ENCODE results near the gene PKNOX2. TPM values are rescaled to one million over a fixed set of nuclear protein-coding genes. Genes with fewer than 3 reads are reported as not detected.

PKNOX2 gene
- total and polyA plus RNA-seq, 9 of the 15 experiments (the other 6 are each of a cell fraction or from before 2014, with no cell fraction given), result not detected

DNA sequence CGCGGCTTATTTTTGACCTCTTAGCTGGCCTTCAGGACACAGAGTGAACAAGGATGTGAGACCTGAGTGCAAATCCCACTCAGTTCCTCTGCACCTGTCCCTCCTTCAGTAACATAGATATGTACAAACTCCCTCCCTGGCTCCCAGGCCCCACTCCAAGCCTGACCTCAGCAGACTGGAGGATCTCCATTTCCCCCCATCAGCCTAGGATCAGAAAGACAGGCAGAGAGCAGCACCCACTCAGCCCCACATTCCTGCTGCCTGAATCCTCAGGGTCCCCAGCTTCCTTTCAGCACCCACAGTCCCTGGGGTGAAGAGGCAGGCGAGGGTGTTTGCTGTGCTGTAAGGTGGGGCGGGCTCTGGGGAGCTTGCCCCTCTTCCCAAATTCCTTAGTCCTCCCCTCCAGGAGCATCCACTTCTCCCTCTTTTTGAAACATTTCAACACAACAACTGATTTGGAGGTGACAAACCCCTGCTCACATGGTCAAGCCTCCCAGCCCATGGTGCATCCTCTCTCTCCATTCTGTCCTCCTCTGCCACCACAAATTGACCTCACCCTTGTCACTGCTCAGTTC, 180.4 kb downstream of the PKNOX2 start:
- ChIA-PET CTCF (ENCODE audit: low intra/inter-chr PET ratio) (interaction anchor here (0.7 to 1.7 kb wide), 2 partner anchors 203 to 383 kb away, joined by 3 to 9 read pairs; no protein-coding TSS in a partner anchor), POLR2A (interaction anchor here (2.0 kb wide), 1 partner anchor 15 kb away, joined by 7 read pairs; no protein-coding TSS in a partner anchor)
- no peaks in the 10 kb centered on the region for H3K9me3 ChIP-seq (replicated peaks; ENCODE audit: control insufficient read depth, insufficient read depth, low read depth, low read length)
- intact Hi-C loops (cut with micrococcal nuclease), result loop anchor here (5.0 to 10.0 kb wide), 2 partner anchors 180 to 203 kb away; partner anchors contain the start of gene PKNOX2
- H3K9me1 ChIP-seq (ENCODE audit: control insufficient read depth, insufficient read depth, low read length), result peaks cover 2% of the 10 kb centered on the region
- H3K27me3 ChIP-seq (ENCODE audit: control insufficient read depth in 2 of 2, insufficient read depth in 2 of 2, low read length in 2 of 2), result peaks cover 37 to 88% of the 10 kb centered on the region in 2 experiments
- no peaks in the 10 kb centered on the region for H3K4me1 ChIP-seq (replicated peaks in 1 of 2; ENCODE audit: control insufficient read depth in 2 of 2, insufficient read depth in 2 of 2, low read length in 2 of 2)
- H4K20me1 ChIP-seq (replicated peaks; ENCODE audit: control insufficient read depth, insufficient read depth, low read length), result no peaks in the 10 kb centered on the region
- no peak overlapping the region for H2AFZ ChIP-seq (ENCODE audit: low read depth, low read length)
- 3% methylated on average over 4 of the region's 4 CpGs for WGBS (ENCODE audit: insufficient coverage, low coverage, missing lambda C conversion rate)
- no peak for DNase-seq (ENCODE audit: extremely low read depth in 1 of 4, low spot score in 3 of 4)
- H3K36me3 ChIP-seq (ENCODE audit: control insufficient read depth, insufficient read depth, low read length), result no peaks in the 10 kb centered on the region
- no peak overlapping the region for H3K9ac ChIP-seq (ENCODE audit: insufficient read depth in 1 of 2, low read depth in 2 of 2, low read length in 2 of 2)
- no peaks in the 10 kb centered on the region for H3K79me2 ChIP-seq (ENCODE audit: control insufficient read depth, insufficient read depth, low read length)
- H3K4me2 ChIP-seq (ENCODE audit: insufficient read depth, low read length), result no peak overlapping the region
- FAIRE-seq, result no peak
- no peak for ATAC-seq
- BruUV-seq (replicated peaks), result no TSS peak
- in situ Hi-C loops (cut with MboI), result loop anchor here (5.0 to 25.0 kb wide), 2 partner anchors 62 to 383 kb away; partner anchors contain the start of gene CCDC15
- H3K27ac ChIP-seq (ENCODE audit: extremely low read depth, low read depth, low read length), result no peak overlapping the region
- H3K4me3 ChIP-seq, result no peak overlapping the region
- TF ChIP-seq, protein P1, sequence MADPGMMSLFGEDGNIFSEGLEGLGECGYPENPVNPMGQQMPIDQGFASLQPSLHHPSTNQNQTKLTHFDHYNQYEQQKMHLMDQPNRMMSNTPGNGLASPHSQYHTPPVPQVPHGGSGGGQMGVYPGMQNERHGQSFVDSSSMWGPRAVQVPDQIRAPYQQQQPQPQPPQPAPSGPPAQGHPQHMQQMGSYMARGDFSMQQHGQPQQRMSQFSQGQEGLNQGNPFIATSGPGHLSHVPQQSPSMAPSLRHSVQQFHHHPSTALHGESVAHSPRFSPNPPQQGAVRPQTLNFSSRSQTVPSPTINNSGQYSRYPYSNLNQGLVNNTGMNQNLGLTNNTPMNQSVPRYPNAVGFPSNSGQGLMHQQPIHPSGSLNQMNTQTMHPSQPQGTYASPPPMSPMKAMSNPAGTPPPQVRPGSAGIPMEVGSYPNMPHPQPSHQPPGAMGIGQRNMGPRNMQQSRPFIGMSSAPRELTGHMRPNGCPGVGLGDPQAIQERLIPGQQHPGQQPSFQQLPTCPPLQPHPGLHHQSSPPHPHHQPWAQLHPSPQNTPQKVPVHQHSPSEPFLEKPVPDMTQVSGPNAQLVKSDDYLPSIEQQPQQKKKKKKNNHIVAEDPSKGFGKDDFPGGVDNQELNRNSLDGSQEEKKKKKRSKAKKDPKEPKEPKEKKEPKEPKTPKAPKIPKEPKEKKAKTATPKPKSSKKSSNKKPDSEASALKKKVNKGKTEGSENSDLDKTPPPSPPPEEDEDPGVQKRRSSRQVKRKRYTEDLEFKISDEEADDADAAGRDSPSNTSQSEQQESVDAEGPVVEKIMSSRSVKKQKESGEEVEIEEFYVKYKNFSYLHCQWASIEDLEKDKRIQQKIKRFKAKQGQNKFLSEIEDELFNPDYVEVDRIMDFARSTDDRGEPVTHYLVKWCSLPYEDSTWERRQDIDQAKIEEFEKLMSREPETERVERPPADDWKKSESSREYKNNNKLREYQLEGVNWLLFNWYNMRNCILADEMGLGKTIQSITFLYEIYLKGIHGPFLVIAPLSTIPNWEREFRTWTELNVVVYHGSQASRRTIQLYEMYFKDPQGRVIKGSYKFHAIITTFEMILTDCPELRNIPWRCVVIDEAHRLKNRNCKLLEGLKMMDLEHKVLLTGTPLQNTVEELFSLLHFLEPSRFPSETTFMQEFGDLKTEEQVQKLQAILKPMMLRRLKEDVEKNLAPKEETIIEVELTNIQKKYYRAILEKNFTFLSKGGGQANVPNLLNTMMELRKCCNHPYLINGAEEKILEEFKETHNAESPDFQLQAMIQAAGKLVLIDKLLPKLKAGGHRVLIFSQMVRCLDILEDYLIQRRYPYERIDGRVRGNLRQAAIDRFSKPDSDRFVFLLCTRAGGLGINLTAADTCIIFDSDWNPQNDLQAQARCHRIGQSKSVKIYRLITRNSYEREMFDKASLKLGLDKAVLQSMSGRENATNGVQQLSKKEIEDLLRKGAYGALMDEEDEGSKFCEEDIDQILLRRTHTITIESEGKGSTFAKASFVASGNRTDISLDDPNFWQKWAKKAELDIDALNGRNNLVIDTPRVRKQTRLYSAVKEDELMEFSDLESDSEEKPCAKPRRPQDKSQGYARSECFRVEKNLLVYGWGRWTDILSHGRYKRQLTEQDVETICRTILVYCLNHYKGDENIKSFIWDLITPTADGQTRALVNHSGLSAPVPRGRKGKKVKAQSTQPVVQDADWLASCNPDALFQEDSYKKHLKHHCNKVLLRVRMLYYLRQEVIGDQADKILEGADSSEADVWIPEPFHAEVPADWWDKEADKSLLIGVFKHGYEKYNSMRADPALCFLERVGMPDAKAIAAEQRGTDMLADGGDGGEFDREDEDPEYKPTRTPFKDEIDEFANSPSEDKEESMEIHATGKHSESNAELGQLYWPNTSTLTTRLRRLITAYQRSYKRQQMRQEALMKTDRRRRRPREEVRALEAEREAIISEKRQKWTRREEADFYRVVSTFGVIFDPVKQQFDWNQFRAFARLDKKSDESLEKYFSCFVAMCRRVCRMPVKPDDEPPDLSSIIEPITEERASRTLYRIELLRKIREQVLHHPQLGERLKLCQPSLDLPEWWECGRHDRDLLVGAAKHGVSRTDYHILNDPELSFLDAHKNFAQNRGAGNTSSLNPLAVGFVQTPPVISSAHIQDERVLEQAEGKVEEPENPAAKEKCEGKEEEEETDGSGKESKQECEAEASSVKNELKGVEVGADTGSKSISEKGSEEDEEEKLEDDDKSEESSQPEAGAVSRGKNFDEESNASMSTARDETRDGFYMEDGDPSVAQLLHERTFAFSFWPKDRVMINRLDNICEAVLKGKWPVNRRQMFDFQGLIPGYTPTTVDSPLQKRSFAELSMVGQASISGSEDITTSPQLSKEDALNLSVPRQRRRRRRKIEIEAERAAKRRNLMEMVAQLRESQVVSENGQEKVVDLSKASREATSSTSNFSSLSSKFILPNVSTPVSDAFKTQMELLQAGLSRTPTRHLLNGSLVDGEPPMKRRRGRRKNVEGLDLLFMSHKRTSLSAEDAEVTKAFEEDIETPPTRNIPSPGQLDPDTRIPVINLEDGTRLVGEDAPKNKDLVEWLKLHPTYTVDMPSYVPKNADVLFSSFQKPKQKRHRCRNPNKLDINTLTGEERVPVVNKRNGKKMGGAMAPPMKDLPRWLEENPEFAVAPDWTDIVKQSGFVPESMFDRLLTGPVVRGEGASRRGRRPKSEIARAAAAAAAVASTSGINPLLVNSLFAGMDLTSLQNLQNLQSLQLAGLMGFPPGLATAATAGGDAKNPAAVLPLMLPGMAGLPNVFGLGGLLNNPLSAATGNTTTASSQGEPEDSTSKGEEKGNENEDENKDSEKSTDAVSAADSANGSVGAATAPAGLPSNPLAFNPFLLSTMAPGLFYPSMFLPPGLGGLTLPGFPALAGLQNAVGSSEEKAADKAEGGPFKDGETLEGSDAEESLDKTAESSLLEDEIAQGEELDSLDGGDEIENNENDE (IDR thresholded peaks at IDR 0.05; ENCODE audit: low read depth, low read length), result no peak
- TF ChIP-seq THRAP3 (IDR thresholded peaks at IDR 0.05; ENCODE audit: borderline replicate concordance), result no peak
- TF ChIP-seq ZNF24 (IDR thresholded peaks at IDR 0.05), result no peak
- no peak for TF ChIP-seq MAFG (tag; conservative IDR thresholded peaks at IDR 0.05)
- no peak for TF ChIP-seq HDGF (IDR thresholded peaks at IDR 0.05)
- TF ChIP-seq KAT2B (IDR thresholded peaks at IDR 0.05; ENCODE audit: low read depth, low read length), result no peak
- no peak for TF ChIP-seq NCOA1 (IDR thresholded peaks at IDR 0.05; ENCODE audit: low read depth)
- TF ChIP-seq SAFB2 (IDR thresholded peaks at IDR 0.05; ENCODE audit: borderline replicate concordance, low read depth, low read length, severe bottlenecking), result no peak
- no peak for TF ChIP-seq PML (IDR thresholded peaks at IDR 0.05; ENCODE audit: low read length)
- TF ChIP-seq, protein P2, sequence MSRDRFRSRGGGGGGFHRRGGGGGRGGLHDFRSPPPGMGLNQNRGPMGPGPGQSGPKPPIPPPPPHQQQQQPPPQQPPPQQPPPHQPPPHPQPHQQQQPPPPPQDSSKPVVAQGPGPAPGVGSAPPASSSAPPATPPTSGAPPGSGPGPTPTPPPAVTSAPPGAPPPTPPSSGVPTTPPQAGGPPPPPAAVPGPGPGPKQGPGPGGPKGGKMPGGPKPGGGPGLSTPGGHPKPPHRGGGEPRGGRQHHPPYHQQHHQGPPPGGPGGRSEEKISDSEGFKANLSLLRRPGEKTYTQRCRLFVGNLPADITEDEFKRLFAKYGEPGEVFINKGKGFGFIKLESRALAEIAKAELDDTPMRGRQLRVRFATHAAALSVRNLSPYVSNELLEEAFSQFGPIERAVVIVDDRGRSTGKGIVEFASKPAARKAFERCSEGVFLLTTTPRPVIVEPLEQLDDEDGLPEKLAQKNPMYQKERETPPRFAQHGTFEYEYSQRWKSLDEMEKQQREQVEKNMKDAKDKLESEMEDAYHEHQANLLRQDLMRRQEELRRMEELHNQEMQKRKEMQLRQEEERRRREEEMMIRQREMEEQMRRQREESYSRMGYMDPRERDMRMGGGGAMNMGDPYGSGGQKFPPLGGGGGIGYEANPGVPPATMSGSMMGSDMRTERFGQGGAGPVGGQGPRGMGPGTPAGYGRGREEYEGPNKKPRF (IDR thresholded peaks at IDR 0.05; ENCODE audit: low read depth, low read length), result no peak
